Measurements from ENCODE around the gene CNTFR.

DNA sequence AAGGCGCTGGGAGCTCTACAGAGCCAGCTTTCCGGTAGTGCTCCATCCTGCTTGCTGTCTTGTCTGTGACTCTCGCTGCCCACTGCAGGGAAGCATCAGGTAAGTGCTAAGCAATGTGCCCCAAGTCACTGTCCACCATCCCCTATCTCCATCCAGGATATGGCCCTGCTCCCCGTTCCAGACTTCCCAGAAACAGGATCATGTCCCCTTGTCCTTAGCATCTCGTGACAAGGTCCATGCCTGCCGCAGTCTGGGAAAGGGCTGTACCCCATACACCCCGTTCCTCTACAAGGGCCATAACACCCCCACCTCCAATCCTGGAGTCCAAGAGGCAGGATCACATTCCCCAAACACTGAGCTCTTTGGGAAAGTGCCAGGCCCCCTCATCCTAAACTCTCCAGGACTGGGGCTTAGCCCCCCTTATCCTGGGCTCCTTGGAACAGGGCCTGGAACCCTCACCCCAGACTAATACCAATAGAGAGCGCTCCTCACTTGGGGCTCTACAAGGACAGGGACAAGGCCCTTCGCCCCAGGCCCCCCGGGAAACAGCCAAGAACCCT lies 21.8 kb upstream of the CNTFR start:
- no peak for TF ChIP-seq CTCF (IDR thresholded peaks at IDR 0.05)
- no peak for TF ChIP-seq POLR2AphosphoS5 (IDR thresholded peaks at IDR 0.05)
- TF ChIP-seq POLR2A (IDR thresholded peaks at IDR 0.05) = no peak
